NCI-H774 (cell line): ENCODE results near the gene UGT2B17.
"Not testable (repeated sequence)": the region's sequence is repeated elsewhere in the genome, so short reads cannot be mapped to it uniquely, and the experiment has no call there.

Source experiments
- DNase-seq: peaks from one replicate; lab custom pipeline; 2025; lab: John Stamatoyannopoulos, UW

The UGT2B17 gene

DNA sequence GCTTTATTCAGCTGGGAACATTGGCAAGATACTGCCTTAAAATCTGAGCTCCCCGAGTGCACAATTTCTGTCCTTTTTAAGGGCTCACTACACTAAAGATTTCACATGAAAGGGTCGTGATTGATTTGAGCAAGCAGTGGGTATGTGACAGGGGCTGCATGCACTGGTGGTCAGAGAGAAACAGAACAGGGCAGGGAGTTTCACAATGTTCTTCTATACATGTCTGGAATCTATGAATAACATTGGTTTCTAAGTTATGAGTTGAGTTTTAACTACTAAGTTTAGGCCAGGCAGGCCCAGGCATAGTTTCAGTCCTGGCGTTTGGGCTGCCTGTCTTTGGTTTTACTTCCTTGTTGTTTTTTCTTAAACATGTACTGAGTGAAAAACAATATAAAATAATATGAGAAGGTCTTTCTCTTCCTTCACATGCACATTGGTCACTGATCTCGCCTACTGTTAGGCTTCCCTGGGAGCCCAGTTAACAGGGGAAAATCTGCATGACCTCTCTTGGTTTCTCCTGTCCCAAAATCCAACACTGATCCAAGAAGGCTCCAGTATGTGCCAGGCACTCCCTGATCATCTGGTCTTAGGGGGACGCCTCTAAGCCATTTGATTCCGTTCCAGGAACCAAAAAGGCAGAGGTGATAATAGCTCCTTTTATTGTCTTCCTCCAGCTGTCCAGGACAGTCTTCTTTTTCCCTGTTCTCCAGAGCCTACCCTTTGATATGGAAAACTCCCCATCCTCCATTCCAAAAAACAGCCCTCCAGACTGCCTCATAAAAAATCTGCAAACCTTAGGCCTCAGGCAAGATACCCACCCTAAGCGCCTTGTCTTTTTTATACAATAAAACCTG lies at the start of gene UGT2B17:
Gene UGT2B17, minus strand, starts transcription at position 51 of the 854 bp plus-strand sequence. CDS start 7,838 bp downstream, outside the sequence.
- no peak for DNase-seq

DNA sequence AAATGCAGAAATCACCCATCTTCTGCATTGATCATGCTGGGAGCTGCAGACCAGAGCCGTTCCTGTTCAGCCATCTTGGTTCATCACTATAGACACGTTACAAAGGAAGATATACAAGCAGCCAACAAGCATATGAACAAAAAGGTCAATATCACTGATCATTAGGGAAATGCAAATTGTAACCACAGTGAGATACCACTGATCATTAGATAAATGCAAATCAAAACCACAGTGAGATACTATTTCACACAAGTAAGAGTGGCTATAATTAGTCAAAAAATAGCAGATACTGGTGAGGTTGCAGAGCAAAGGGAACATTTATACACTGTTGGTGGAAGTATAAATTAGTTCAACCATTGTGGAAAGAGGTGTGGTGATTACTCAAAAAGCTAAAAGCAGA lies 46.6 kb upstream of the UGT2B17 start:
- DNase-seq: not testable (repeated sequence)

DNA sequence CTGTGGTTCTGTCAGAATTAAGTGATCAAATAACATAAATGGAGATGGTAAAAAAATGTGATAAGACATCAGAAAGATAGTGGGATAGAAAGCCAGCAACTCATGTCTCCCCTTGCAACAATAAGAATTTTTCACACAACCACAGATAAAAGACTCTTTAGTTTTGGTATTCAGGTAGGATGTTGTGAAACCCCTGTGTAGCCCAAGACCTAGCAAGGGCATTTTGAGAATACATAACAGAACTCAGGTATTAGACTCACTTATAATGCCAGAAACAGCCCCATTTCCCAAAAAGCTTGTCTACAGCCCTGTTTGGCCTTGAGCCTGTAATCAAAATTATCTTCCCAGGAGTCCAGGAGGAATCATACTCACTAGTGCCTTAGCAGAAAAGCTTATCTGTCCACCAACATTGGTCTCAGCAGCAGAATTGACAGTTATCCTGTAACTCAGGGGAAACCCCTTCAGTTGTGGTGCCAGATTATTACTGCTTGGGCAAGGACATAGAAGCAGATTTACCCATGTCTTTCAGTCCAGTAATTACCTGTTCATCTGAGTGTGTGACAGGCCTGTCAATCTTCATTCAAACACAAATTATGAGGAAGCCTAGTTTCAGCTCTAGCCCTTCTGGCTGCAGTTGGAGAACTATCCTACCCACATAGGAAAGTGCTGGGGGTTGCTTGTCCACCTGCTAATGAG lies 41.0 kb upstream of the UGT2B17 start:
- no peak for DNase-seq

DNA sequence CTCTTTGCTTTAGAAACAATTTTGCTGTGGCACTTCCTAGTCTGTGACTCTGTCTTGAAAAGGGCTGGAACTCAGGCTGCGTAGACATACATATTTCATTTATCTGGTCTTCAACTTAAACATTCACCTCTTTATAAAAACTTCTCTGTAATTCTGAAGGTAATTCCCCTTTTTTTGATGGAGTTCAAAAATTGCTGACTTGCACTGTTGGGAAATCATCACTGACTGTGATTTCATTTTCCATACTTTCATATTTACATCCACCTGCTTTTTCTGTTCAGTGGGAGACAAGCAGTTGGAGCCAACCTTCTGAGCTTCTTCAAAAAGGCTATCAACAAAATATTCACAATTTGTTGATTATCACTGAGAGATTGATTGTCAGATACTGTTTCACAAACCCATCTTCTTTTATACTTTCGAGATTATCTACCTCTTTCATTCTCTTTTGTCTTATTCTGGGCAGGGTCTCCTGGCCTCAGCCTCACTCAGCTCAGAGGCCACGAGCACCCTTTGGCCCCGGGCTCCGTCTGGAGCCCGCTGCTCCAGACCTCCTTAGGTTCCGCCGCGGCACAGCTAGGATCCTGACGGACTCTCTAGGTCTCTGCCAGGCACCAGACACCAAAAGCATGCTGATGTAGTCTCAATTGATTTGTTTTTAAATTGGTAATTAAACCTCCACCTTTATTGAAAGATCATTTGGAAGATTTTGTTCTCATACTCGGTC lies 39.7 kb upstream of the UGT2B17 start:
- DNase-seq: no peak

DNA sequence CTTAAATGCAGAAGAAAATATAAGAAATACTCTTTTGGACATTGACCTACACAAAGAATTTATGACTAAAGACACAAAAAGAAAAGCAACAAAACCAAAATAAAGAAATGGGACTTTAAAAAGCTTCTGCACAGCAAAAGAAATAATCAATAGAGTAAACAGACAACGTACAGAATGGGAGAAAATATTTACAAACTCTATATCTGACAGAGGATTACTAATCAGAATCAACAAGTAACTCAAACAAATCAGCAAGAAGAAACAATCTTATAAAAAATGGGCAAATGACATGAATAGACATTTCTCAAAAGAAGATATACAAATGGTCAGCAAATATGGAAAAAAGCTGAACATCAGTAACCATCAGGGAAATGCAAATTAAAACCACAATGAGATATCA lies 37.6 kb upstream of the UGT2B17 start:
- DNase-seq: no peak

DNA sequence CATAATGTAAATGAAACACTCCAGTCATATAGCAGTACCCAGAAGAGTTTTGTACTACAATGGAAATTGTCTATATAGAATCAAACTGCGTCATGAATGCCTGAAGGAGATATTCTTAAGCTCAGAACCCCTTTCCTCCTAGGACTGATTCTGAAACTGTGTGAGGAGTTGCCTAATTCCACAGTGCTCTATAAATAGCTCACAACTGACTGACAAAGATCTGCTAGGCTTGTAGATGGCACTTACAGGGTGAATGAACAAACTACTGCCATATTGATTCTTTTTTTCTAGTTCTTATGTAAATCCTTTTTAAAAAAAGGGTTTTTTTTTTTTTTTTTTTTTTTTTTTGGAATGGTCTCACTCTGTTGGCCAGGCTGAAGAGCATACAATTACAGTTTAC lies 30.1 kb upstream of the UGT2B17 start:
- no peak for DNase-seq

DNA sequence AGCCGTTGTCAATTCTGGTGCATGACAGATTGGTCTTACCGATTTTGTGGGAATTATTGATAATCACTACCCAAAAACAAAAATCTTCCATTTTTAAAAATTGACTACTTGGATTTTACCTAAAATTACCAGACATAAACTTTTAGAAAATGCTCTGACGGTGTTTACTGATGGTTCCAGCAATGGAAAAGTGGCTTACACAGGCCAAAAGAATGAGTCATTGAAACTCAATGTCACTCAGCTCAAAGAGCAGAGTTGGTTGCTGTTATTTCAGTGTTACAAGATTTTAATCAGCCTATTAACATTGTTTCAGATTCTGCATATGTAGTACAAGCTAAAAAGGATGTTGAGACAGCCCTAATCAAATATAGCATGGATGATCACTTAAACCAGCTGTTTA lies 23.0 kb upstream of the UGT2B17 start:
- no peak for DNase-seq

DNA sequence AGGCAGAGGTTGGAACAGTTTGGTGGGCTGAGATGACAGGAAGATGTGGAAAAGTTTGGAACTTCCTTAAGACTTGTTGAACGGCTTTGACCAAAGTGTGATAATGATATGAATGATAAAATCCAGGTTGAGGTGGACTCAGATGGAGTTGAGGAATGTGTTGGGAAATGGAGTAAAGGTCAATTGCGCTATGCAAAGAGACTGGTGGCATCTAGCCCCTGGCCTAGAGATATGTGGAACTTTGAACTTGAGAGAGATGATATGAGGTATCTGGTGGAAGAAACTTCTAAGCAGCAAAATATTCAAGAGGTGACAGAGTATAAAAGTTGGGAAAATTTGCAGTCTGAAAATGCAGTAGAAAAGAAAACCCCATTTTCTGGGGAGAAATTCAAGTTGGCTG lies 21.4 kb upstream of the UGT2B17 start:
- DNase-seq: no peak

DNA sequence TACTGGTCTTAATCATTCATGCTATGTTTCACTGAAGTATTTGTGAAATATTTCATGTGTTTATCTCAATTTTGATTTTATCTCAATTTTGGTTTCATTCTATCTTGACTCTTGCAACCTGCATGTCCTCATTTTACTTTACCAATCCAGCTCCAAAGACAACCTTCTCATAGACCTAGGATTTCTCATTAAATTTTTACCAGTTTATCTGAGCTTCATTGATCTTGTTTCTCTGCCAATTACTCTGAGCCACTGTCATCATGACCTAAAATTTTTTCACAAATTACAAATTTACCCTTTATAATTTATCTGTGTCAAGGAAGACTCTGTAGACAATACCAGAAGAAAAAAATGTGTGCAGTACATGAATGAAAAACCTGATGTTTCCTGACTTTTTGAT lies 18.6 kb upstream of the UGT2B17 start:
- no peak for DNase-seq

DNA sequence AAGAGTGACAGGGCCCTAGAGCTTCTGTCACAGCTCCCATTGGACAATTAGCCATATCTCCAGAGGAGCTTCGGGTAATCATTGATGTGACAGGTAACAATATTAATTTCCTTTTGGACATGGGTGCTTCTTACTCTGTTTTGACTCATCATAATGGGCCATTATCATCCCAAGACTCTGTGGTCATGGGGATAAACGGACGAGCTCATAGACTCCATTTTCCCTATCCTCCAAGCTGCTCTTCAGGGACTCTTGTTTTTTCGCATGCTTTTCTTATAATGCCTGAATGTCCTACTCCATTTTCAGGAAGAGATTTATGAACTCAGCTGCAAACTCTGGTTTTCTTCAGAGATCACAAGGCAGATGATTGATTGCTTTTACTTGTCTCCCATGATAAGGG lies 17.0 kb upstream of the UGT2B17 start:
- no peak for DNase-seq

DNA sequence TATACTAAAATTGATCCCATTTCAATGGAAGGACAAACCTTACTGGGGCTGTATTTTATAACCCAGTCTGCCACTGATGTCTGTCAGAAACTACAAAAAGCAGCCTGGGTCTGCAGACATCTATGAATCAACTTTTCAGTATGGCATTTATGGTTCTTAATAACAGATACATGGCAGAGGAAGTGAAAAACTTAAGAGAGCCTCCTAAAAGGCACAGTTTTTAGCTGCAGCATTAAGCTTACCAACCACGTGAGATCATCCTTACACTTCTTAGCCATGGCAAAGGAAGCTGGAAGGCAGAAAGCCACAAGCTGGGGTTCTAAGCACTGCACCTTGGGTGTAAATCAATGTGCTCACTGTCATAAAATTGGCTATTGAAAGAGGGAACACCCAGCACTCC lies 16.6 kb upstream of the UGT2B17 start:
- no peak for DNase-seq

DNA sequence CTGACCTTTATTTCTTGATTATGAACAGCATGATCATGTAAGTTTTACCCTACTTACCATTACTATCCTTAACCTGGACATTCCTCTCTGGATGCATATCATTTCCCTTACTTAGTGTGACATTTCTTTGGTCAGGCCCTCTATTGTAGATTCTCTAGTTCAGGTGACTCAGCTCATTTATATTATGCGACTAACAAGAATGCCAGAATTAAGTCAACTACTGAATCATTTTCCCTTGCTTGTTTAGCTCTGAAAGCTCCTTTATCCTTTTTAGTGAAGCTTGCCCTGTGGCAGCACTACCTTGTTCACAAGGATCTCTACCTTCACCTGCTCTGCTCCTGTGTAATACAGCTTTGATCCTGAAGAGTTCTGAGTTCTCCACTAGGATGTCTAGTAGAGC lies 15.1 kb upstream of the UGT2B17 start:
- no peak for DNase-seq

DNA sequence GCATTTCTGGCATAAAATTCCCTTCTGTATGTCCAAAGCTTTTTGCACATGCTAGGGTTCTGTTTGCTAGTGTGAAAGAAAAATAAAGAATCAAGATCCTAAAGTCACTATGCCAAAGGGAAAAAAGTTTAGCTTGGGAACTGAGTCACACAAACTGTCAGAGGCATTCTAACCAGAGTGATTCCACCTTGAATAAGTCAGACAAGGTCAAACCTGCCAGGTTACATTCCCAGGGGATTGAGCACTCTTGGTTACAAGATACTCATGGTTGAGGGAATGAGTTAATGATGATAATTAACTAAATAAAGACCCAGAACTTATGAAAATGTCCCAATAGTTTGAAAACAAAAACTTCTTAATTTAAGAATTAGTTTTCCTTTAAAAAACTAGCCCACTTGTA lies 13.7 kb upstream of the UGT2B17 start:
- DNase-seq: no peak

DNA sequence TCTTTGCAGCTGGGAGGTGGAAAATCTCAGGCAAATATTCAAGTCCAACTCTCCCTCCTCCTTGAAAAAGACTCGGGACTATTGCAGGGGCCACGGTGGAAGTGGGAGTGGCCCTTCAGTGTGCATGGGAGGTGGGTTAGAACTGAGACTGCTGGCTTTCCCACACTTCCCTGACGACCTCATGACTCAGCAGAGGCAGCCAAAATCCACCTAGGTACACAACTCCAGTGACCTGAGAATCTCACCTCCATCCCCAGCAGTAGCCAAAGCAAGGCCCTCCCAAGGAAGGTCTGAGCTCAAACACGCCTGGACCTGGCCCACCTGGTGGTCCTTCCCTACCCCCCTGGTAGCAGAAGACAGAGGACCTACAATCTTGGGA lies 6.2 kb upstream of the UGT2B17 start:
- no peak for DNase-seq

DNA sequence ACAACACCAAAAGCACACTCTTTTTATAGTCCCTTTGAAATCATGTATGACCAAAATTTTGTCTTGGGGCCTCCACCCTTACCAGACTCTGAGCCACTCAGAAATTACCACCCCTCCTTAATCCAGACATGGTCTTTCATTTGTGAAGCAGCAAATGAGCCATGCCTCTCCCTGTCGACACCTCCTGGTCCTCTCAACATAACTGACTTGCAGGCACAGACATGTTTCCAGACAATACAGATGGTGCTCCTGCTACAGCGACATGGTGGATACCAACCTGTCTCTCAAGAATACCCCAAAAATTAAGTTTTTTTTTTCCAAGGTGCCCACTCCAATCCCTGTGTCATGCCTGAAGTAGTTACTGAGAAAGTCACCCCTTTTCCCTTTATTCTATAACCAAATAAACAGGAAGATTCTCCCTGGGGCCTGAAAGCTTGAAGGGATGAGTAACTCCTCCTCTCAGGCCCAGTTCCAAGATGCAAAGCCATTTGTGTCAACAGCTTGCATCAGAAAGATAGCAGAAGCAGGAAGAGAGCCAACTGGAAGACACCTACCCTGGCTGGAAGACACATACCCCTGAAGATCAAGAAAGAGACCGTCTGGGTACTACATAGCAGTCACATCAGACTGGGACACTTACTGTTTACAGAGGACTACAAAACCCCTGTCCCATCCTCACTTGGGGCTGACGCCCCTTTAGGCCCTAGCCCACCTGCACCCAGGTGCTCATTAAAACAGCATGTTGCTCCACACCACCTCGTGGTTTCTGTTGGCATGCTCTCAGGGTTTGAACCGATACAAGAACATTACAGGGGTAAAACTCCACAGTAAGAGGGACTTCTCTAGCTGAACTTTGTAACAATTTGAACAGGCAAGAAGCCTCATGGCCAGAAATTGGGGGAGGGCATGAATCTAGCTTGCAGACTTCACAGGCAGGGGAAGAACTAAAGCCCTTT lies 5.5 kb upstream of the UGT2B17 start:
- no peak for DNase-seq

DNA sequence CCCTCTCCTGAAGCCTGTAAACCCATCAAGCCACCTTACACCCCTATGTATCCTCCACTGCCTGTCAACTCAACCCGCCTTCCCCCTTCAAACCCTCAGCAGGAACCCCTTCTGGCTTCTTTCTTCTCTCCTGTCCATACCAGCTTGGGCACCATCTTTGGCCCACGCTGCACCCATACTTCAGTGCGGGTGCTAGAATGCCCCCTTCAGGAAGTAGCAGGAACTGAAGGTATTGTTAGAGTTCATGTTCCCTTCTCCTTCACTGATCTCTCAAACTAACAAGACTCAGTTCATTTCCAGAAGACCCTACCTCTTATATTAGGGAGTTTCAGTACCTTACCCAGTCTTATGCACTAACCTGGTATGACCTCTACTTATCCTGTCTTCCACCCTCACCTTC lies 1.5 kb upstream of the UGT2B17 start:
- DNase-seq: no peak

DNA sequence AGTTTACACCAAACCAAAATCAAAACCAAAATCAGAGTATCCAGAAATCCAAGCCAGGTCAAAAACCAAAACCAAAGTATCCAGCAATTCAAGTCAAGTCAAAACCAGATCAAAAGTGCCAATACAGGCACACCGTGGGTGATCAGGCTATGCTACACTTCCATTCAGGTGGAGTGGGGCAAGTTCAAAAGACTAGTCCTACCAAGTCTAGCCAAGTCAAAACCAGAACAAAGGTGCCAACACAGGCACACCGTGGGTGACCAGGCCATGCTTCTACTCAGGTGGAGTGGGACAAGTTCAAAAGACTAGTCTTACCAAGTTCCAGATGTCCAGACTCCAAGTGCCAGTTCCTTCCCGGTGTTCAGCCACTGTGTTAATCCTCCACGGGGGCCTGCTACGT lies 486 bp downstream of the UGT2B17 start:
- DNase-seq: not testable (repeated sequence)

DNA sequence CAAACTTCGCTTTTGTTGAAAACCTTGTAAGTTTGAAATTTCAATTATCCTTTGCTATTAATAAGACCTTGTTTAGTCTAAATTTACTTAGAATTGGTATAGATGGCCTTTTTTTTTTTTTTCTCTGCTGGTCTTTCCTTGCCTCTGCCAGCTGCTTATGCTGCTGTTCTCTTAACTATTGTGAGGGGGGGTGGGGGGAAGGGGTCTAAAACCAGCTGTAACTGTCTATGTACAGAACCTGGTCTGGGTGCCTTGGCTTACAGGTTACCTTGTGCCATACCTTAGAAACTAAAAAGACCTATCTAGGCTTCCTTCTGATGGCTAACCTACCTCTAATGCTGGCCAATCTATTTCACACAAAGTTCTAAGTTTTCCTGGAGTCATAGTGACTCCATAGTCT lies 1.0 kb downstream of the UGT2B17 start:
- DNase-seq: no peak

DNA sequence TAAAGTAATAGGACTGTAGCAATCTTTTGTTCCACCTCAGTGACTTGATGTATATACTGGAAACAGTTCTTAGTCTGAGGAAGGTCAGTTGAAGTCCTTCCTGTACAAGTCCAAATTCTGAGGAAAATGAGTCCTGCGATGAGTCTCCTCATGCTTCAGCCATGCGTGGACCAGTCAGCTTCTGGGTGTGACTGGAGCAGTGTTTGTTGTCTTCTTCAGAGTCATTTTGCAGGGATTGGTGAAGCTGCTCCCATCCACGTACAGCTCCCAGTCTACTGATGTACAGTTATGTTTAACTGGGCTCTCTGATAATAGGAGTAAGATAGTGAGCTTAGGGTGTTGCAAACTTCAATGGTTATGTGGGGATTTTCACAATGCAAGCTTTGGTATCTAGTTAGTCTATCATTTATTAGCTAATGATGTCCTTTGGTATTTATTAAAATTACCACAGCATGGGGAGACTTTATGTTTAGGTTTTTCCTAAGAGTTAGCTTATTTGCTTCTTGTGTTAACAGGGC lies 3.4 kb downstream of the UGT2B17 start:
- no peak for DNase-seq

DNA sequence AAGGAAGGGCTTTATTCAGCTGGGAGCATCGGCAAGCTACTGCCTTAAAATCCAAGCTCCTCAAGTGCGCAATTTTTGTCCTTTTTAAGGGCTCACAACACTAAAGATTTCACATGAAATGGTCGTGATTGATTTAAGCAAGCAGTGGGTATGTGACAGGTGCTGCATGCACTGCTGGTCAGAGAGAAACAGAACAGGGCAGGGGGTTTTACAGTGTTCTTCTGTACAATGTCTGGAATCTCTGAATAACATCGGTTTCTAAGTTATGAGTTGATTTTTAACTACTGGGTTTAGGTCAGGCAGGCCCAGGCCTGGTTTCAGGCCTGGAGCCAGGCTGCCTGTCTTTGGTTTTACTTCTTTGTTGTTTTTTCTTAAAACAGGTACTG lies 6.0 kb downstream of the UGT2B17 start:
- DNase-seq: no peak

DNA sequence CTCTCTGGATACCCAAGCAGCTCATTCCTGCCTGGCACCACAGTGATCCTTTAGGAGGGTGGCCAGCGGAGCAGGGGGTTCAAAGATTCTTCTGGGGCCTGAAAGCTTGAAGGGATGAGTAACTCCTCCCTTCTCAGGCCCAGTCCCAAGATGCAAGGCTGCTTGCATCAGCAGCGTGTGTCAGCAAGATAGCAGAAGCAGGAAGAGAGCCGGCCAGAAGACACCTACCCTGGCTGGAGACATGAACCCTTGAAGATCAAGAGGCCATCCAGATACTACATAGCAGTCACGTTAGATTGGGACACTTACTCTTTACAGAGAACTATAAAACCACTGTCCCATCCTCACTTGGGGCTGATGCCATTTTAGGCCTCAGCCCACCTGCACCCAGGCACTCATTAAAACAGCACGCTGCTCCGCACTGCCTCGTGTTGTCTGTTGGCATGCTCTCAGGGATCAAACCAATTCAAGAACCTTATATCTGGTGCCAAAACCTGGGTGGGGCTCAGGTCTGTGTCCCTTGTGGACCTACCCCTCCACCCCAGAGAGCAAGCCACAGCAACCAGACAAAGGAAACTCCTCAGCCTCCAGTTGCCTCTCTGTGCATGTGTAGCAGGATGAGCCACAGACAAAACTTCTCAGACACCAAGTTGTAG lies 6.5 kb downstream of the UGT2B17 start:
- DNase-seq: no peak
